Gastroesophageal sphincter (tissue), 4 donors: ENCODE data around the gene ANKFY1. TPM values are rescaled to one million over a fixed set of nuclear protein-coding genes. Genes with fewer than 3 reads are reported as not detected.

Experiments
- ATAC-seq: fragments of 150-250 bp; one replicate; pipeline ENCODE4 v1.9.1; 2016; ENCODE audit warnings: mild to moderate bottlenecking, moderate library complexity
- H3K27ac ChIP-seq, 4 donors: fragments of 200-600 bp; sonication (generic) in 3 of 4; 1 replicate in 3 of 4; 2 replicates in 1 of 4; pipeline ENCODE4 v1.5.1; 2016 to 2019
- H3K27me3 ChIP-seq: fragments of 200-600 bp; sonication (generic); one replicate; pipeline ENCODE4 v1.5.1; 2019
- H3K36me3 ChIP-seq, 2 donors: fragments of 200-600 bp; sonication (generic); one replicate each; pipeline ENCODE4 v1.5.1; 2019; ENCODE audit warnings: control low read depth in 1 of 2
- H3K4me1 ChIP-seq, 3 donors: fragments of 200-600 bp; sonication (generic); 1 replicate in 2 of 3; 2 replicates in 1 of 3; pipeline ENCODE4 v1.5.1; 2016 to 2019; ENCODE audit warnings: control low read depth in 2 of 3
- H3K4me3 ChIP-seq, 2 donors: fragments of 200-600 bp; sonication (generic); one replicate each; pipeline ENCODE4 v1.5.1; 2019; ENCODE audit warnings: mild to moderate bottlenecking in 1 of 2, moderate library complexity in 1 of 2
- H3K9me3 ChIP-seq, 3 donors: fragments of 200-600 bp; sonication (generic); one replicate each; pipeline ENCODE4 v1.5.1; 2017 to 2019; ENCODE audit warnings: control low read depth in 2 of 3
- EP300 ChIP-seq: sonication (generic); formaldehyde crosslinking; IDR thresholded peaks from one replicate; pipeline ENCODE4 v1.6.1; 2017; ENCODE audit warnings: antibody characterized with exemption, mild to moderate bottlenecking
- POLR2A ChIP-seq, 2 donors: fragments of 450-650 bp; IDR thresholded peaks; one replicate each; pipeline ENCODE4 v1.6.1; 2017; ENCODE audit warnings: antibody characterized with exemption in 2 of 2, mild to moderate bottlenecking in 2 of 2, moderate library complexity in 1 of 2
- POLR2AphosphoS5 ChIP-seq: sonication (generic); formaldehyde crosslinking; IDR thresholded peaks from one replicate; pipeline ENCODE4 v1.6.1; 2017; ENCODE audit warnings: antibody characterized with exemption
- WGBS, 2 donors: methylation state at CpG; one replicate each; pipeline ENCODE4 v1.1.5; 2018; ENCODE audit warnings: low coverage in 1 of 2; 5-methylcytosine and 5-hydroxymethylcytosine counted together
- total RNA-seq, 4 donors: library from RNA; depleted of rRNA; stranded (reverse); fragments of >200 nt; gene quantifications; one replicate each; pipeline ENCODE4 v1.1.0, GENCODE V29; 2016
- TF ChIP-seq, protein P1 (sequence below), 4 experiments: fragments of 200-600 bp in 2 of 4; fragments of 450-650 bp in 2 of 4; sonication (generic) in 1 of 4; IDR thresholded peaks; one replicate each; pipeline ENCODE4 v1.5.1; 2017 to 2019; ENCODE audit warnings: antibody characterized with exemption in 4 of 4, mild to moderate bottlenecking in 2 of 4, moderate library complexity in 2 of 4

Gene ANKFY1
- total RNA-seq, 4 donors from 2014 or later: 22.4 to 46.4 (median 40.2) TPM

DNA sequence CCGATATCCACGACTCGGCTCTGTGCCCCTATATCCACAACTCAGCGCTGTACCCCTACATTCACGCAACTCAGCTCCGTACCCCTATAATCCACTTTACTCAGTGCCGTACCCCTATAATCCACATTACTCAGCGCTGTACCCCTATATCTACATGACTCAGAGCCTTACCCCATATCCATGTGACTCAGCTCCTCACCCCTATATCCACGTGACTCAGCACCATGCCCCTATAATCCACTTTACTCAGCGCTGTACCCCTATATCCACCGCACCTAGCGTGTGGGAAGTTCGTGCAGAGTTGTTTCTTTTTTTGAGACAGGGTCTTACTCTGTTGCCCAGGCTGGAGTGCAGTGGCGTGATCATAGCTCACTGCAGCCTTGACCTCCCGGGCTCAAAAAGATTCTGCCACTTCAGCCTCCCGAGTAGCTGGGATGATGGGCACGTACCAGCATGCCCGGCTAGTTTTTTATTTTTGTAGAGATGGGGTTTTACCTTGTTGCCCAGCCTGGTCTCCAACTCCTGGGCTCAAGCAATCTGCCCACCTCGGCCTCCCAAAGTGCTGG is 103.4 kb downstream of the ANKFY1 start:
- Histone ChIP-seq H3K4me1 (peaks cover 0 to 16% (median 0%) of the 10 kb centered on the region in 3 donors), H3K4me3 (no peak overlapping the region), H3K27ac (no peak overlapping the region), H3K36me3 (peaks cover 0 to 69% of the 10 kb centered on the region in 2 donors), H3K9me3 (no peaks in the 10 kb centered on the region), H3K27me3 (no peaks in the 10 kb centered on the region)
- no peak for ATAC-seq
- TF ChIP-seq EP300 (no peak), POLR2AphosphoS5 (no peak), POLR2A (IDR thresholded peaks at IDR 0.05) (no peak)
- TF ChIP-seq, protein P1, sequence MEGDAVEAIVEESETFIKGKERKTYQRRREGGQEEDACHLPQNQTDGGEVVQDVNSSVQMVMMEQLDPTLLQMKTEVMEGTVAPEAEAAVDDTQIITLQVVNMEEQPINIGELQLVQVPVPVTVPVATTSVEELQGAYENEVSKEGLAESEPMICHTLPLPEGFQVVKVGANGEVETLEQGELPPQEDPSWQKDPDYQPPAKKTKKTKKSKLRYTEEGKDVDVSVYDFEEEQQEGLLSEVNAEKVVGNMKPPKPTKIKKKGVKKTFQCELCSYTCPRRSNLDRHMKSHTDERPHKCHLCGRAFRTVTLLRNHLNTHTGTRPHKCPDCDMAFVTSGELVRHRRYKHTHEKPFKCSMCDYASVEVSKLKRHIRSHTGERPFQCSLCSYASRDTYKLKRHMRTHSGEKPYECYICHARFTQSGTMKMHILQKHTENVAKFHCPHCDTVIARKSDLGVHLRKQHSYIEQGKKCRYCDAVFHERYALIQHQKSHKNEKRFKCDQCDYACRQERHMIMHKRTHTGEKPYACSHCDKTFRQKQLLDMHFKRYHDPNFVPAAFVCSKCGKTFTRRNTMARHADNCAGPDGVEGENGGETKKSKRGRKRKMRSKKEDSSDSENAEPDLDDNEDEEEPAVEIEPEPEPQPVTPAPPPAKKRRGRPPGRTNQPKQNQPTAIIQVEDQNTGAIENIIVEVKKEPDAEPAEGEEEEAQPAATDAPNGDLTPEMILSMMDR (IDR thresholded peaks at IDR 0.05): no peak
- 86 to 100% methylated on average over 10 to 12 of the region's 19 CpGs for WGBS, 2 donors

DNA sequence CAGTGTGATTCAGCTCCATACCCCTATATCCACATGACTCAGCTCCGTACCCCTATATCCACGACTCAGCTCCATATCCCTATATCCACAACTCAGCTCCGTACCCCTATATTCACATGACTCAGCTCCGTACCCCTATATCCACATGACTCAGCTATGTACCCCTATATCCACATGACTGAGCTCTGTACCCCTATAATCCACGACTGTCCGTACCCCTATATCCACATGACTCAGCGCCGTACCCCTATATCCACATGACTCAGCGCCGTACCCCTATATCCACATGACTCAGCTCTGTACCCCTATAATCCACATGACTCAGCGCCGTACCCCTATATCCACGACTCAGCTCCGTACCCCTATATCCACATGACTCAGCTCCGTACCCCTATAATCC is 104.0 kb downstream of the ANKFY1 start:
- 95 to 96% methylated on average over 15 of the region's 15 CpGs for WGBS, 2 donors
- peaks cover 0 to 16% (median 0%) of the 10 kb centered on the region in 3 donors for H3K4me1 ChIP-seq
- peaks cover 0 to 69% of the 10 kb centered on the region in 2 donors for H3K36me3 ChIP-seq

DNA sequence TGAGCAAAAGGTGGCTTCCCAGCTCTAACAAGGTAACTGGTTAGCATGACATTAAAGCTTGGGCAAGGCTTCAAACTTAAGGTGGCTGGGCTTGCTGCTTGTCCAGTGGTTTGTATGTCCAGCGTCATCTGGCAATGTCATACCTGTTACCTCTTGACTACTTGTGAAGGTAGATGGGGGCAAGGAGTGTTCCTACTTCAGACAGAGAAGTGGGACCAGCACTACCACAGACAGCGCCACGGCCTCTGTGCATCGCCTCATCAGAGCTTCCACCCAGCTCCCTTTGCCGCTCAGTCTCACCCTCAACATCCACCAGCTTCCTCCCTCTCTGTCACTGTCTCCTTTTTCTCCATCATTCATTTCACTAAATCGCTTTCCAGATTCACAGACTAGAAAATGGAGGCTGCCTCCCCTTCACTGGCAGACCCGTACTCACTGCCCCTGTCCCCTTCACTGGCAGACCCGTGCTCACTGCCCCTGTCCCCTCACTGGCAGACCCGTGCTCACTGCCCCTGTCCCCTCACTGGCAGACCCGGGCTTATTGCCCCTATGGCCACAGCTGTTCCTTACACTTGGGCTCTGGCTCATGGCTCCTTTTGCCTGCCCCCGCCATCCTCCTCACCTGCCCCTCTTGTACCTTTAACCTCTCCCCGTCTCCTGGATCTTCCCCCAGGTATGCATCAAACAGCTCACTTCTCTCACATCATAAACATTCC is 106.0 kb downstream of the ANKFY1 start:
- H3K36me3 ChIP-seq: peaks cover 0 to 78% of the 10 kb centered on the region in 2 donors
- no peaks in the 10 kb centered on the region for H3K9me3 ChIP-seq
- no peak overlapping the region for H3K27ac ChIP-seq
- no peak overlapping the region for H3K4me3 ChIP-seq
- no peak for TF ChIP-seq EP300
- TF ChIP-seq, protein P1 (IDR thresholded peaks at IDR 0.05): no peak
- TF ChIP-seq POLR2AphosphoS5: no peak
- TF ChIP-seq POLR2A (IDR thresholded peaks at IDR 0.05): no peak
- no peak for ATAC-seq
- WGBS, 2 donors: 83 to 93% methylated on average over 11 to 12 of the region's 12 CpGs
- no peaks in the 10 kb centered on the region for H3K27me3 ChIP-seq
- H3K4me1 ChIP-seq: peaks cover 0 to 1% (median 0%) of the 10 kb centered on the region in 3 donors

More for the DNA sequence above, 104.0 kb downstream of the ANKFY1 start:
- Histone ChIP-seq H3K27me3 (no peaks in the 10 kb centered on the region), H3K27ac (no peak overlapping the region), H3K4me3 (no peak overlapping the region), H3K9me3 (no peaks in the 10 kb centered on the region)
- no peak for TF ChIP-seq POLR2AphosphoS5
- no peak for TF ChIP-seq POLR2A (IDR thresholded peaks at IDR 0.05)
- TF ChIP-seq, protein P1 (IDR thresholded peaks at IDR 0.05): no peak
- no peak for TF ChIP-seq EP300
- ATAC-seq: no peak

DNA sequence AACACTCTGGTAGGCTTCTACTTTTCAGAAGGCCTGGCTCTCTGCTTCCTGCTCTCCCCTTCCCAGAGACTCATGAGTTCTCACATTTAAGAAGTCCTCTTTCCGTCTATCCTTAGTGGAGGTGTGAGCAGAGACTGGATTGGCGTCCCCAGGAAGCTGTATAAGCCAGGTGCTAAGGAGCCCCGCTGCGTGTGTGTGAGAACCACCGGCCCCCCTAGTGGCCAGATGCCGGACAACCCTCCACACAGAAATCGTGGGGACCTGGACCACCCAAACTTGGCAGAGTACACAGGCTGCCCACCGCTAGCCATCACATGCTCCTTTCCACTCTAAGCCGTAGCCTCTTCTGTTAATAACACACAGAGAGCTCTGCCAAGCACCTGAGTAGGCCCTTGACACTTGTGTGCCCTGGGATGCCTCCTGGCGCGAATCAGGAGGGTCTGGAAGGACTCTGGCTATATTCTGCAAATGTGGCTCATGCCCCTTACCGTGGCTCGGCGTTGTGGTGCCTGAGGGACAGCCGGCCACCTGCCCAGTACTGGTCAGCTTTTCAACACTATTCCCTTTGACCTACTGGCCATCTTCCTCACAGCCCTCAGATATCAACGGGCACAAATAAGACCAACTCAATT is 106.9 kb downstream of the ANKFY1 start:
- 60 to 93% methylated on average over 2 to 3 of the region's 16 CpGs for WGBS, 2 donors
- H3K9me3 ChIP-seq: no peaks in the 10 kb centered on the region
- H3K36me3 ChIP-seq: peaks cover 0 to 87% of the 10 kb centered on the region in 2 donors
- H3K27ac ChIP-seq: no peak overlapping the region
- TF ChIP-seq EP300: no peak
- no peaks in the 10 kb centered on the region for H3K4me1 ChIP-seq
- ATAC-seq: no peak
- H3K4me3 ChIP-seq: no peak overlapping the region
- no peaks in the 10 kb centered on the region for H3K27me3 ChIP-seq

DNA sequence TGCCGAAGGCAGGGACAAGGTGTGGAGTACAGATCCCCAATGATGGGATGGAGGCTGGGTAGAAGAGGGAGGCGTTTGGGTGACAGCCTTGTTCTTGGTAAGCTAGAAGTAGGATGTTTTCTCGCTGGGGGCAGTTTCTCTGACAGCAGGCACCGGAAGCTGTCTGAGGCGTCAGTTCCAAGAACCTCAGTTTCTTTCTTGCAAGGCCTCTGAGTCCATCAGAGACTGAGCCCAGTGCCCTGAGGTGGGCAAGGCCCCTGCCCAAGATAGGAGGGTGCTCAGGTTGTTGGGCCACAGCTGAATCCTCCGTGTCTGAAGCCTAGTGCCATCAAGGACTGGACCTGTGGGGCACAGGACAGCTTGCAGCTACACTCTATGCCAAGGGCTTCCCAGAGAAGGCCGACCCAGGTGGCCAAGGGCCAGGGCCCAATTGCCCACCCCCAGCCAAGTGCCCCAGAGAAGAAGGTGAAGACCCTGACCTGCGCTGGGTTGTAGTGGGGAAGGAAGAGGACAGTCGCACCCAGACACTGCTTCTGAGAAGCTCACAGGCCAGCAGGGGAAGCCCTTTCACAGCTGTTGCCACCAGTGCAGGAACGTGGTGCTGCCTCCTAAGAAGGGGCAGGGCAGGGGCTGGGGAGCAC is 107.7 kb downstream of the ANKFY1 start:
- WGBS, 2 donors: 100% methylated on average over 3 of the region's 10 CpGs; no CpG with 5 or more reads in 1 of the 2 donors
- H3K27me3 ChIP-seq: no peaks in the 10 kb centered on the region
- H3K27ac ChIP-seq: no peak overlapping the region
- ATAC-seq: no peak
- H3K9me3 ChIP-seq: no peaks in the 10 kb centered on the region
- peaks cover 0 to 94% of the 10 kb centered on the region in 2 donors for H3K36me3 ChIP-seq
- H3K4me1 ChIP-seq: no peaks in the 10 kb centered on the region
- TF ChIP-seq POLR2AphosphoS5 (no peak), EP300 (no peak), POLR2A (IDR thresholded peaks at IDR 0.05) (no peak)
- TF ChIP-seq, protein P1 (IDR thresholded peaks at IDR 0.05): no peak
- H3K4me3 ChIP-seq: no peak overlapping the region
